Effector memory CD8-positive, alpha-beta T cell (primary cell): ENCODE results near the gene SPINT2.

Source experiments
- ATAC-seq: fragments of 150-1000 bp; cut with Tn5 transposase; replicated peaks from 2 replicates; pipeline ENCODE4 v1.10.0; 2021; ENCODE audit warnings: mild to moderate bottlenecking, moderate library complexity
- DNase-seq, 3 experiments: peaks; one replicate each; pipeline ENCODE4 v3.0.0; 2021
- H3K27ac Mint-ChIP-seq, 2 donors: one replicate each; pipeline ENCODE4 v1.8.0; 2022; ENCODE audit warnings: mild to moderate bottlenecking in 2 of 2, mixed read lengths in 2 of 2, moderate library complexity in 2 of 2
- H3K27me3 Mint-ChIP-seq, 2 donors: one replicate each; pipeline ENCODE4 v1.8.0; 2022; ENCODE audit warnings: mixed read lengths in 2 of 2
- H3K36me3 Mint-ChIP-seq: one replicate; pipeline ENCODE4 v1.8.0; 2022; ENCODE audit warnings: mild to moderate bottlenecking, moderate library complexity, mixed read lengths; ENCODE audit not compliant: insufficient read depth
- H3K4me1 Mint-ChIP-seq, 2 donors: one replicate each; pipeline ENCODE4 v1.8.0; 2022; ENCODE audit warnings: low read depth in 2 of 2, mixed read lengths in 2 of 2
- H3K4me3 Mint-ChIP-seq, 2 donors: one replicate each; pipeline ENCODE4 v1.8.0; 2022; ENCODE audit warnings: mild to moderate bottlenecking in 2 of 2, mixed read lengths in 2 of 2, moderate library complexity in 2 of 2
- H3K9me3 Mint-ChIP-seq, 2 donors: one replicate each; pipeline ENCODE4 v1.8.0; 2022; ENCODE audit warnings: mixed read lengths in 2 of 2

Gene SPINT2

GRCh38 chr19:38266981-38267597, 2.7 kb downstream of the SPINT2 start:
- Mint-ChIP-seq H3K27ac (peak overlapping the region in 1 of 2 donors; percentile 7), H3K4me3 (no peak overlapping the region)
- no peak for DNase-seq

GRCh38 chr19:38267761-38268483, 3.5 kb downstream of the SPINT2 start:
- Mint-ChIP-seq H3K9me3 (no peaks in the 10 kb centered on the region), H3K36me3 (no peaks in the 10 kb centered on the region), H3K4me1 (peaks cover 10% of the 10 kb centered on the region in 2 donors), H3K27me3 (peaks cover 24 to 40% of the 10 kb centered on the region in 2 donors), H3K27ac (peak overlapping the region in 1 of 2 donors; percentile 38), H3K4me3 (no peak overlapping the region)
- no peak for DNase-seq
- no peak for ATAC-seq

More at GRCh38 chr19:38266981-38267597, 2.7 kb downstream of the SPINT2 start:
- ATAC-seq = no peak
- Mint-ChIP-seq H3K36me3 (no peaks in the 10 kb centered on the region), H3K4me1 (peaks cover 10% of the 10 kb centered on the region in 2 donors), H3K9me3 (no peaks in the 10 kb centered on the region), H3K27me3 (peaks cover 24 to 44% of the 10 kb centered on the region in 2 donors)

GRCh38 chr19:38268539-38268938, 4.2 kb downstream of the SPINT2 start:
- DNase-seq = no peak
- no peaks in the 10 kb centered on the region for H3K9me3 Mint-ChIP-seq
- peak overlapping the region in 1 of 2 donors; percentile 38 for H3K27ac Mint-ChIP-seq
- no peak for ATAC-seq
- peaks cover 23 to 36% of the 10 kb centered on the region in 2 donors for H3K27me3 Mint-ChIP-seq
- no peaks in the 10 kb centered on the region for H3K36me3 Mint-ChIP-seq
- H3K4me1 Mint-ChIP-seq = peaks cover 9 to 10% of the 10 kb centered on the region in 2 donors
- H3K4me3 Mint-ChIP-seq = no peak overlapping the region

- ATAC-seq = no peak
- Mint-ChIP-seq H3K9me3 (no peaks in the 10 kb centered on the region), H3K4me3 (no peak overlapping the region), H3K27ac (no peak overlapping the region), H3K36me3 (no peaks in the 10 kb centered on the region), H3K4me1 (no peaks in the 10 kb centered on the region), H3K27me3 (peaks cover 10 to 25% of the 10 kb centered on the region in 2 donors)
- no peak for DNase-seq
Observed at GRCh38 chr19:38270587-38271167, 6.3 kb downstream of the SPINT2 start.

GRCh38 chr19:38273499-38273898, 9.1 kb downstream of the SPINT2 start:
- Mint-ChIP-seq H3K4me3 (no peak overlapping the region), H3K27ac (no peak overlapping the region), H3K36me3 (no peaks in the 10 kb centered on the region), H3K4me1 (no peaks in the 10 kb centered on the region), H3K9me3 (no peaks in the 10 kb centered on the region), H3K27me3 (peaks cover 0 to 6% of the 10 kb centered on the region in 2 donors)
- no peak for ATAC-seq
- no peak for DNase-seq

GRCh38 chr19:38274739-38275138, 10.4 kb downstream of the SPINT2 start:
- Mint-ChIP-seq H3K9me3 (no peaks in the 10 kb centered on the region), H3K4me1 (no peaks in the 10 kb centered on the region), H3K27me3 (peaks cover 0 to 6% of the 10 kb centered on the region in 2 donors), H3K4me3 (no peak overlapping the region), H3K36me3 (no peaks in the 10 kb centered on the region), H3K27ac (no peak overlapping the region)
- no peak for ATAC-seq
- no peak for DNase-seq

GRCh38 chr19:38276942-38277517, 12.7 kb downstream of the SPINT2 start:
- ATAC-seq (no peak), DNase-seq (no peak)
- H3K4me1 Mint-ChIP-seq = no peaks in the 10 kb centered on the region
- H3K9me3 Mint-ChIP-seq = no peaks in the 10 kb centered on the region
- no peak overlapping the region for H3K27ac Mint-ChIP-seq
- no peak overlapping the region for H3K4me3 Mint-ChIP-seq
- H3K36me3 Mint-ChIP-seq = no peaks in the 10 kb centered on the region
- peaks cover 0 to 6% of the 10 kb centered on the region in 2 donors for H3K27me3 Mint-ChIP-seq

GRCh38 chr19:38277549-38277948, 13.2 kb downstream of the SPINT2 start:
- DNase-seq (no peak), ATAC-seq (no peak)
- peaks cover 0 to 6% of the 10 kb centered on the region in 2 donors for H3K27me3 Mint-ChIP-seq
- no peak overlapping the region for H3K4me3 Mint-ChIP-seq
- H3K36me3 Mint-ChIP-seq = no peaks in the 10 kb centered on the region
- H3K27ac Mint-ChIP-seq = no peak overlapping the region
- no peaks in the 10 kb centered on the region for H3K9me3 Mint-ChIP-seq
- no peaks in the 10 kb centered on the region for H3K4me1 Mint-ChIP-seq

GRCh38 chr19:38277969-38278680, 13.8 kb downstream of the SPINT2 start:
- ATAC-seq (no peak), DNase-seq (no peak)
- Mint-ChIP-seq H3K4me1 (no peaks in the 10 kb centered on the region), H3K36me3 (no peaks in the 10 kb centered on the region), H3K27me3 (peaks cover 0 to 6% of the 10 kb centered on the region in 2 donors), H3K4me3 (no peak overlapping the region), H3K27ac (no peak overlapping the region), H3K9me3 (no peaks in the 10 kb centered on the region)

- H3K36me3 Mint-ChIP-seq = no peaks in the 10 kb centered on the region
- no peaks in the 10 kb centered on the region for H3K9me3 Mint-ChIP-seq
- no peak overlapping the region for H3K27ac Mint-ChIP-seq
- no peak for DNase-seq
- ATAC-seq = no peak
- H3K27me3 Mint-ChIP-seq = peaks cover 0 to 2% of the 10 kb centered on the region in 2 donors
- H3K4me3 Mint-ChIP-seq = no peak overlapping the region
- no peaks in the 10 kb centered on the region for H3K4me1 Mint-ChIP-seq
Observed at GRCh38 chr19:38278751-38279150, 14.4 kb downstream of the SPINT2 start.

- no peaks in the 10 kb centered on the region for H3K27me3 Mint-ChIP-seq
- no peak overlapping the region for H3K4me3 Mint-ChIP-seq
- no peak for DNase-seq
- no peak for ATAC-seq
- H3K36me3 Mint-ChIP-seq = no peaks in the 10 kb centered on the region
- no peaks in the 10 kb centered on the region for H3K4me1 Mint-ChIP-seq
- no peaks in the 10 kb centered on the region for H3K9me3 Mint-ChIP-seq
- H3K27ac Mint-ChIP-seq = no peak overlapping the region
Observed at GRCh38 chr19:38280030-38280921, 15.9 kb downstream of the SPINT2 start.

- ATAC-seq (no peak), DNase-seq (no peak)
- H3K27me3 Mint-ChIP-seq = no peaks in the 10 kb centered on the region
- no peak overlapping the region for H3K27ac Mint-ChIP-seq
- H3K36me3 Mint-ChIP-seq = no peaks in the 10 kb centered on the region
- H3K4me1 Mint-ChIP-seq = no peaks in the 10 kb centered on the region
- no peak overlapping the region for H3K4me3 Mint-ChIP-seq
- H3K9me3 Mint-ChIP-seq = no peaks in the 10 kb centered on the region
Observed at GRCh38 chr19:38281811-38282566, 17.6 kb downstream of the SPINT2 start.
